Measurements from ENCODE around the gene BBS4. TPM values are rescaled to one million over a fixed set of nuclear protein-coding genes. Genes with fewer than 3 reads are reported as not detected.

Gene BBS4
- polyA plus RNA-seq, 3 donors, result 33.6 to 52.6 (median 47.4) TPM

- no peak for DNase-seq
Observed at GRCh38 chr15:72751751-72752455, 65.9 kb downstream of the BBS4 start.

DNA sequence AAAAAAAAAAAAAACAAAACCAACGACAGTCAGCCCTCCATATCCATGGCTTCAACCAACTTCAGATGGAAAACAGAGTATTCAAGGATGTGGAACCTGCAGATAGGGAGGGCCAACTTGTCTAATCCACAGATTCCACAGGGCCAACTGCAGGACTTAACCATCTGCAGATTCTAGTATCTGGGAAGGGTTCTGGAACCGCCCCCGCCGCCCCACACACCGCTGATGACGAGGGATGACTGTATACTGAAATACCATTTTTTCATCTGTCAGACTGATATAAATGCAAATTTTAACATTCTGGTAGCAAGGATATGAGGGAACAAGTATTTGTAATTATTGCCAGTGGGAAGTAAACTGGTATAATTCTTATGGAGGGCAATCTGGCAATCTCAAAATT is 68.1 kb downstream of the BBS4 start:
- no peak for DNase-seq

- no peak for DNase-seq
Observed at GRCh38 chr15:72758182-72758581, 72.2 kb downstream of the BBS4 start.

- no peak for DNase-seq
Observed at GRCh38 chr15:72760590-72761260, 74.7 kb downstream of the BBS4 start.

GRCh38 chr15:72764656-72765055 is 78.6 kb downstream of the BBS4 start:
- DNase-seq, result no peak

- DNase-seq, result no peak
Observed at GRCh38 chr15:72766025-72766424, 80.0 kb downstream of the BBS4 start.

- no peak for DNase-seq
Observed at GRCh38 chr15:72766780-72767179, 80.8 kb downstream of the BBS4 start.

GRCh38 chr15:72770673-72771328 is 84.8 kb downstream of the BBS4 start:
- DNase-seq, result no peak

DNA sequence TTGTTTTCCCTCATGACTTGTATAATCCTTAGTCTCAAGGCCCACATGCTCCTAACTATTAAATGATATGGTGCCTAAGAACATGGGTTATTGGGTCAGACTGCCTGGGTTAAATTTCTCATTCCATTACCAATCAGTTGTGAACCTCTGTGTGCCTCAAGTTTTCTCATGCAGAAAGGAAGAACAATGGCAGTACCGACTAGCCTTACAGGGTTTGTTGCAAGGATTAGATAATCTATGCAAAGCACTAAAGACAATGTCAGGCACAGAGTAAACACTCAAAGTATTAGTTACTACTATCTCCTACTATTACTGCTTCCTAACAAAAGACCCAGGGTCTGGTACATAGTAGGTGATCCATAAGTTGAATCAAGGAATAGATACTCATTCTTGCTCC is 85.3 kb downstream of the BBS4 start:
- no peak for DNase-seq

GRCh38 chr15:72774696-72775383 is 88.8 kb downstream of the BBS4 start:
- no peak for DNase-seq

GRCh38 chr15:72778796-72779195 is 92.8 kb downstream of the BBS4 start:
- no peak for DNase-seq

DNA sequence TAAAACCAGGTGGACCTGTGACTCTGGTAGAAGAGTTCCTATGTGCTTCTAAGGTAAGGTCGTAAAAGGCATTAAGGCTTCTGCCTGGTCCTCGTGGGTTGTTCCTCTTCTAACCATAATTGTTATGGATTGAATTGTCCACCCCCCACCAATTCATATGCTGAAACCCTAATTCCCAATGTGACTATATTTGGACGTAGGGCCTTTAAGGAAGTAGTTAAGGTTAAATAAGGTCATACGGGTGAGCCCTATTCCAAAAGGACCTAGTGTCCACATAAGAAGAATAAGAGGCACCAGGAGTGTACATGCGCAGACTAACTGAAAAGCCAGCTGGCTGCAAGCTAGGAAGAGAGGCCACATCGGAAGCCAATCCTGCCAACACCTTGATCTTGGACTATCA is 95.6 kb downstream of the BBS4 start:
- DNase-seq, result no peak

GRCh38 chr15:72782274-72783003 is 96.4 kb downstream of the BBS4 start:
- no peak for DNase-seq

DNA sequence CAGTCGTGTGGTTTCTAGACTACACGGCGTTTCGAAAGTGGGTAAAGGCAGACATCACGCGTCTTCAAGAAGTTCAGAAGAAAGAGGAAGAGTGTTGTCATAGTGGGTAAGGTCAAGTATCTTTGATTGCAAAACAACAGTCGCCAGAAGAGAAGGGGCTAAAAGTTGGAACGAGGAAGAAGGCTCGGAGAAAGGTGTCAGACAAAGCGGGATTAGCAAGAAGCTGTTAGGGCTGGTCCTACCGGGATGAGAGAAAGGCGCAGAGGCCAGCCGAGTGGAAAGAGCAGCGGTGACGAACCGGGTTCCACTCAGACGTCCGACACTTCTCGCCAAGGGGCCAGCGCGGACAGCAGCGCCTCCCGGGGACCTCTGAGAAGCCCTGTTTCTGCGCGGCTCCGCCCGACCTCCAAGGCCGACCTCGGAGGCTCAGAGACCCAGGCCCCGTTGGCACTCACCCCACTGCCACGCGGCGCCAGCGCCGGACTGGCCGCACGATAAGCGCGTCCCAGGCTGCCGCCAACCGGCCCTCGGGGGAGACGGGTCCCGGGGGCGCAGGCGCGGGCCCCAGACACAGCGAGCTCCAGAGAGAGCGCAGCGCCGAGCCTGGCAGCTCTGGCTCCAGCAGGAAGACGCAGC is 97.1 kb downstream of the BBS4 start:
- DNase-seq, result no peak

- peak; percentile 94 for DNase-seq
Observed at GRCh38 chr15:72783640-72784455, 97.8 kb downstream of the BBS4 start, which contains the start of gene ADPGK. ADPGK (minus strand) TSS chr15:72783758; CDS start chr15:72783691, 67 bp downstream.

GRCh38 chr15:72784456-72784876 is 98.5 kb downstream of the BBS4 start:
- no peak for DNase-seq

- no peak for DNase-seq
Observed at GRCh38 chr15:72785432-72785831, 99.4 kb downstream of the BBS4 start.

- DNase-seq, result no peak
Observed at GRCh38 chr15:72785841-72786240, 99.8 kb downstream of the BBS4 start.

- no peak for DNase-seq
Observed at GRCh38 chr15:72786242-72786641, 100.2 kb downstream of the BBS4 start.

DNA sequence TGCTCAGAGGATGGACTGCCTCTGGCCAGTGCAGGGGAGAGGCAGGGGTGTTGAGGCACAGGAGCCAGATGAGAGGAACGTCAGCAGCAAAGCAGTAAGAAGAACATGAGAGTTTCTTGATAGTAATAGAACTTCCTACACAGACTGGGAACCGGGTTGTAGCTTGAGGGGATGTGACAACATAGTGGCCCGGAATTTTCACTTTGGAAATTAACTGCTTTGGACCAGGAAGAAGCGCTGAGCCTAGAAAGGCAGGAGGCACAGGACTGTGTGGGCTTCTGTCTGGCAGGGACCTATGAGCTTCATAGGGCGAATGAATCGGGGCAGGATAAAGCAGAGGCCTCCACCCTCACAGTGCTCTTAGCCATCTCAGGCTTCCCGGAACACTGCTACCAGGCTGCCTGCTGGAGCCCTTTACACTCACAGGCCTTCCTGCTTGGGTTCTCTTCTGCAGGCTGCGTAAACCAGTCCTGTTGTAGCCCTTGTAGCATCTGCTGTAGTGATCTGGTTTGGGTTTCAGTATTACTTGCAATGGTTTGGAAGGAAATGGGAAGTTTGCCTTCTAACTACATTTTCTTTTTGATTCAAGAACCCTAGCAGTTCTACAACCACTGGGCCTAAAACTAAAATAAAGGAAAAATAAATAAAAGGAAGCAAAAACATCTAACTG is 100.8 kb downstream of the BBS4 start:
- DNase-seq, result no peak

All from renal pelvis (tissue), 4 donors.